H1 (cell line): Measurements from ENCODE around the gene PROSER3. TPM values are rescaled to one million over a fixed set of nuclear protein-coding genes. Genes with fewer than 3 reads are reported as not detected.

ENCODE experiments used
- ASH2L ChIP-seq: fragments of 200-600, 300-600 bp; sonication (generic); IDR thresholded peaks from one replicate; pipeline ENCODE4 v1.7.1; 2017; ENCODE audit warnings: low read length
- BRCA1 ChIP-seq: IDR thresholded peaks from 2 replicates; pipeline ENCODE4 v1.6.1; 2012; ENCODE audit warnings: low read depth, low read length, improper control_type of control experiment
- CHD2 ChIP-seq: IDR thresholded peaks from 2 replicates; pipeline ENCODE4 v1.6.1; 2012; ENCODE audit warnings: low read length, improper control_type of control experiment
- FOSL1 ChIP-seq: IDR thresholded peaks from 2 replicates; pipeline ENCODE4 v1.6.1; 2011; ENCODE audit warnings: mild to moderate bottlenecking, low read depth, low read length, moderate library complexity; ENCODE audit not compliant: insufficient read depth
- HDAC2 ChIP-seq, 2 experiments: fragments of 300-600 bp in 1 of 2; sonication (generic) in 1 of 2; IDR thresholded peaks; 2 replicates each; pipeline ENCODE4 v1.6.1; 2011 to 2012; ENCODE audit warnings: low read depth in 2 of 2, low read length in 2 of 2, mild to moderate bottlenecking in 2 of 2, moderate library complexity in 2 of 2, borderline replicate concordance in 1 of 2, inconsistent platforms in 1 of 2
- JUND ChIP-seq: IDR thresholded peaks from 2 replicates; pipeline ENCODE4 v1.6.1; 2011; ENCODE audit warnings: mild to moderate bottlenecking, improper control_type of control experiment, low read length
- KDM5A ChIP-seq: fragments of 200-600 bp; IDR thresholded peaks from 2 replicates; pipeline ENCODE4 v1.7.1; 2012; ENCODE audit warnings: mild to moderate bottlenecking, low read length, inconsistent platforms, mixed read lengths
- NRF1 ChIP-seq: IDR thresholded peaks from 2 replicates; pipeline ENCODE4 v1.6.1; 2011; ENCODE audit warnings: mild to moderate bottlenecking, low read depth, low read length, improper control_type of control experiment
- PHF8 ChIP-seq: fragments of 200-600 bp; sonication (generic); conservative IDR thresholded peaks from 2 replicates; pipeline ENCODE4 v1.7.1; 2012; ENCODE audit warnings: low read depth, mild to moderate bottlenecking, inconsistent platforms, low read length, moderate library complexity
- POU5F1 ChIP-seq: IDR thresholded peaks from 2 replicates; pipeline ENCODE4 v1.6.1; 2011; ENCODE audit warnings: low read depth, mild to moderate bottlenecking, low read length, moderate library complexity
- RAD21 ChIP-seq, 2 experiments: IDR thresholded peaks in 1 of 2; conservative IDR thresholded peaks in 1 of 2; 2 replicates each; pipeline ENCODE4 v1.6.1; 2011; ENCODE audit warnings: low read depth in 2 of 2, low read length in 2 of 2, improper control_type of control experiment in 1 of 2, inconsistent platforms in 1 of 2, mild to moderate bottlenecking in 1 of 2, moderate library complexity in 1 of 2
- RFX5 ChIP-seq: IDR thresholded peaks from 2 replicates; pipeline ENCODE4 v1.6.1; 2011; ENCODE audit warnings: low read depth, low read length, improper control_type of control experiment, borderline replicate concordance
- RXRA ChIP-seq: IDR thresholded peaks from 2 replicates; pipeline ENCODE4 v1.6.1; 2011; ENCODE audit warnings: low read depth, mild to moderate bottlenecking, low read length, moderate library complexity; ENCODE audit not compliant: insufficient read depth
- SIN3A ChIP-seq, 2 experiments: IDR thresholded peaks in 1 of 2; conservative IDR thresholded peaks in 1 of 2; 2 replicates each; pipeline ENCODE4 v1.6.1; 2011 to 2012; ENCODE audit warnings: low read length in 2 of 2, improper control_type of control experiment in 1 of 2, low read depth in 1 of 2, mild to moderate bottlenecking in 1 of 2
- SIRT6 ChIP-seq: IDR thresholded peaks from one replicate; pipeline ENCODE4 v1.7.1; 2012; ENCODE audit warnings: low read length, inconsistent platforms
- SP4 ChIP-seq: IDR thresholded peaks from 2 replicates; pipeline ENCODE4 v1.6.1; 2012; ENCODE audit warnings: low read length, inconsistent platforms
- SRF ChIP-seq: IDR thresholded peaks from 2 replicates; pipeline ENCODE4 v1.6.1; 2011; ENCODE audit warnings: mild to moderate bottlenecking, low read depth, low read length, moderate library complexity
- SUZ12 ChIP-seq: fragments of 200-600 bp; sonication (generic); IDR thresholded peaks from 2 replicates; pipeline ENCODE4 v1.6.1; 2012; ENCODE audit warnings: mild to moderate bottlenecking, inconsistent platforms, low read length, moderate library complexity, mixed read lengths
- TAF1 ChIP-seq: IDR thresholded peaks from 2 replicates; pipeline ENCODE4 v1.6.1; 2011; ENCODE audit warnings: mild to moderate bottlenecking, low read depth, low read length
- TCF12 ChIP-seq: IDR thresholded peaks from 2 replicates; pipeline ENCODE4 v1.6.1; 2011; ENCODE audit warnings: low read depth, mild to moderate bottlenecking, low read length
- TEAD4 ChIP-seq: IDR thresholded peaks from 2 replicates; pipeline ENCODE4 v1.6.1; 2012; ENCODE audit warnings: low read depth, low read length, inconsistent platforms, mixed read lengths
- USF2 ChIP-seq: IDR thresholded peaks from 2 replicates; pipeline ENCODE4 v1.6.1; 2011; ENCODE audit warnings: low read length, improper control_type of control experiment
- YY1 ChIP-seq: IDR thresholded peaks from 2 replicates; pipeline ENCODE4 v1.6.1; 2011; ENCODE audit warnings: low read depth, mild to moderate bottlenecking, low read length
- polyA plus RNA-seq, 7 experiments: library from polyadenylated mRNA; depleted of rRNA in 3 of 7; stranded (reverse) in 5 of 7; unstranded in 2 of 7; fragments of >200 nt in 5 of 7; fragments of 200-250 nt in 2 of 7; gene quantifications; 1 replicate in 5 of 7; 2 replicates in 1 of 7; 4 replicates in 1 of 7; pipeline versions ENCODE4 v1.2.1 to v1.2.3, GENCODE V29; 2011 to 2013; ENCODE audit warnings: missing spikeins in 2 of 7, mixed read lengths in 2 of 7
- total RNA-seq: library from RNA; stranded (reverse); fragmentation: NEBNext Ultra II Directional; extraction: Animal tissue kit (Norgen Biotek cat#: 25700); gene quantifications from 2 replicates; pipeline ENCODE4 v1.2.1, GENCODE V29; 2021

Gene PROSER3
- total and polyA plus RNA-seq, 2 of the 8 experiments (the other 6 are each of a cell fraction or from before 2014, with no cell fraction given): 17.8 to 28.9 TPM

- TF ChIP-seq PHF8 (peak; percentile 55; the same call in 1 of the 2 replicates), HDAC2 (IDR thresholded peaks at IDR 0.05; ENCODE audit: borderline replicate concordance in 1 of 2, low read depth in 2 of 2, low read length in 2 of 2) (peak; percentile 22 to 94; a peak in 3 of 4 replicates), BRCA1 (no peak), POU5F1 (no peak), TAF1 (peak; percentile 83), RAD21 (IDR thresholded peaks at IDR 0.05 in 1 of 2, conservative IDR thresholded peaks at IDR 0.05 in 1 of 2; ENCODE audit: low read depth in 2 of 2, low read length in 2 of 2) (peak; percentile 69 to 71), JUND (no peak), SRF (no peak), KDM5A (0 out of 2 replicates have a peak, but pooled peaks have one; percentile 71), SUZ12 (no peak), CHD2 (peak; percentile 52), NRF1 (no peak), RXRA (0 out of 2 replicates have a peak, but pooled peaks have one; percentile 31), TCF12 (no peak), SIRT6 (no peak), TEAD4 (peak; percentile 10; the same call in 1 of the 2 replicates), ASH2L (peak; percentile 40), YY1 (no peak; the same call in 1 of the 2 replicates), SIN3A (conservative IDR thresholded peaks at IDR 0.05 in 1 of 2, IDR thresholded peaks at IDR 0.05 in 1 of 2; ENCODE audit: low read depth in 1 of 2, low read length in 2 of 2) (peak; percentile 83 to 87; a peak in 2 of 4 replicates), USF2 (no peak), FOSL1 (no peak), SP4 (no peak), RFX5 (peak; percentile 17; the same call in 1 of the 2 replicates)
Measured at GRCh38 chr19:35716801-35717664, 40.9 kb upstream of the PROSER3 start (continued).
